ENCODE data around the gene HOXA2.
A peak's percentile ranks its signal among the peaks of the same experiment; 100 is the strongest.

The HOXA2 gene

DNA sequence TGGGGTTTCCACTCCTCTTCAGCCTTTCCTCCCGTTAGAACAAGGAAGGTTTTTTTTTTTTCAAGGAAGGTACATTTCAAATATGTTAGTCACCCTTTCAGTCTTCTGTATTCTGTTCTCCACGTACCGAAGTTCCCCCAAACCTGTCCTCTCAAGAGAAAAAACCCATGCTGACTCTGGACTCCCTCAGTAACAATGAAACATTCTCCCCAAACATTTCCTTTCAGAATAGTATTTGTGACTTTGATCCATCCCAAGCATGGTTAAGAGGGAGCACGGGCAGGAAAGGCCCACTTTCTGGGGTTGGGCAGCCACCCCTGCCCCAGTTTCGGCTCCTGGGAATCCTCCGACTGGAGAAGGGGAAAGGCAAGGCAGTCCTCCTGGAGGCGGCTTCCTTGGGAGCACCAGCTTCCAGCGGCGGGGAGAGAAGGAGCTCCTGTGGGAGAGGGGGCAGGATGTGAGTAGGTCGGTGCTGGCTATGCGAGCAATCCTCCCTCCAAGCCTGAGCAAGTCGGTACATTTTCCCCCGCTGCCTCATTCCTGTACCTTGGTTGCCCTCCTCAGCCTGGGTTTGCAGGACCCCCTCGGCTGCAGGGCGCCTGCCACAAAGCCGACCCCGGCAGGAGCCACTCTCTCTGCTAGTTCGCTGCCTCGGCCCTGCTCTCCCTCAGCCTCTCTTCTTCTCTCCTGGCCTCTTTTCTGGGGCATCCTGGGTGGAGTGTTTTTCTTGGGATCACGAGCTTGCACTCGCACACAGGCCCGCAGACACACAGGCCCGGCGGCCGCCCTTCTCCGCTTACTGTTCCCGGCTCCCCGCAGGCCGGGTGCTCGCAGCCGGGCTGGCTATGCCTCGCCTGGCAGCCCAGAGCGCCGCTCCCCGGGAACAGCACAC, 4.6 kb downstream of the HOXA2 start:
- DNase-seq = no peak

- DNase-seq = peak; percentile 6 to 12
Observed at GRCh38 chr7:27096768-27097514, 5.5 kb downstream of the HOXA2 start.

GRCh38 chr7:27095897-27096767, 6.4 kb downstream of the HOXA2 start, which contains the start of gene HOXA1:
Gene HOXA1 (minus strand): TSS chr7:27096000. CDS start chr7:27095912, 88 bp downstream.
- DNase-seq = peak; percentile 64 to 74

- peak in 1 of 2 experiments; percentile 17 for DNase-seq
Observed at GRCh38 chr7:27095050-27095896, 7.2 kb downstream of the HOXA2 start.

- no peak for DNase-seq
Observed at GRCh38 chr7:27094304-27095049, 8.0 kb downstream of the HOXA2 start.

GRCh38 chr7:27093184-27093895, 9.1 kb downstream of the HOXA2 start:
- DNase-seq = no peak

GRCh38 chr7:27092819-27093110, 9.7 kb downstream of the HOXA2 start:
- DNase-seq = no peak

GRCh38 chr7:27091941-27092818, 10.3 kb downstream of the HOXA2 start:
- DNase-seq = no peak

DNA sequence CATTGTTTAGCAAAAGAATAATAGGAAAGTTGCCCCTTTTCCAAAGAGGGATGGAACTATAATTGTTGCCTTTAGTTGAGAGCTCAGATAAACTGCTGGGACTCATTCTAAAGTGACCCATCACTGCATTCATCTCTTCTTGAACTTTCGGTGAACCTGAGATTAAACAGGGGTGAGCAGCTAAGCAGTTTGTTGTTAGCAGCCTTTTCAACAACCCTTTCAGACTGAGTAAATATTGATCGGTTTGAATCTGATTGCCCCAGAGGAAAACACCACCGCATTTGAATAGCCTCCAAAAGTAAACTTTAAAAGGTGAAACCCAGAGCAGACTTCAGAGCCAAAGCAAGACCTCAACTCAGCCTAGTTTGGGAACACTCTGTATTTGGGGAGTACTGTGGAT, 11.4 kb downstream of the HOXA2 start:
- DNase-seq = no peak

DNA sequence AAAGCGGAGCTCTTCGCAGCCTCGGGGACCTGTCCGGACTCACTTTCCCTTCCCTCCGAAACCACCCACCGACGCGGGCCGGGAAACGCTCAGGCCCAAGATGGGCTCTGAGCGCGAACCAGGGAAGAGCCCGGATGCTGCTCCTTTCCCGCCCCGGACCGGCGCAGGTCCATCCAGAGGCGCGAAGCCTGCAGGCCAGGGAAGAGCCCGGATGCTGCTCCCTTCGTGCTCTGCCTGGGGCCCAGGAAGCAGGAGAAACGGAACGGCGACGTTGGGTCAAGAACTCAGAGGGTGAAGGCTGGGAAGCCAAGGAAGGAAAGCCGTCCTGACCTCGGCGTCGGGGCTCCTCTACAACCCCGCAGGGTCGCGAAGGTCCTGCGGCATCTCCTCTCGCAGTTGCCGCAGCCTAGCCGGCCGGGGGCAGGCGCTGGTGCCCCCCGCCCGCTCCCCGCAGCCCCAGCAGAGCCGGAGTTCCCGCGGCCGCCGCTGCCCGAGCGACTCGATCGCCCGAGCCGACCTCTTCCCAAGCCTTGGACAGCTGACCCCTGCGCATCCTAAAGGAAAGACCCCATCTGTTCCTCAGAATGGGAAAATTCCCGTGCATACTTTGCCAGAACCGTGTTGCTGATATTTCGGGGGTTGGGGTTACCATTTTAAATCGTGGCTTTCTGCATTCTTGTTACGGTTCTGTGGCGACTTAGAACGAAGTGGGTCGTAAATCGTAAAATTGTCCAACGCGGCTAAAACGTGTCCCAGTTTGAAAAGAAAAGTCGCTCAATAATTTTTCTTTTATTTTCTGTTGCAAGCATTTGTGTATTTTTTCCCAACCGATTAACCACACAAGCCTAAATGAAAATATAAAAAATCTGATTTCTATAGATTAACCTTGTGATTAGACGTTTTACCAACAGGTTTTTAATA, 14.2 kb downstream of the HOXA2 start:
- no peak for DNase-seq

- no peak for DNase-seq
Observed at GRCh38 chr7:27083646-27084045, 18.8 kb downstream of the HOXA2 start.

- DNase-seq = no peak
Observed at GRCh38 chr7:27082171-27082570, 20.3 kb downstream of the HOXA2 start.

- no peak for DNase-seq
Observed at GRCh38 chr7:27080844-27081436, 21.5 kb downstream of the HOXA2 start.

DNA sequence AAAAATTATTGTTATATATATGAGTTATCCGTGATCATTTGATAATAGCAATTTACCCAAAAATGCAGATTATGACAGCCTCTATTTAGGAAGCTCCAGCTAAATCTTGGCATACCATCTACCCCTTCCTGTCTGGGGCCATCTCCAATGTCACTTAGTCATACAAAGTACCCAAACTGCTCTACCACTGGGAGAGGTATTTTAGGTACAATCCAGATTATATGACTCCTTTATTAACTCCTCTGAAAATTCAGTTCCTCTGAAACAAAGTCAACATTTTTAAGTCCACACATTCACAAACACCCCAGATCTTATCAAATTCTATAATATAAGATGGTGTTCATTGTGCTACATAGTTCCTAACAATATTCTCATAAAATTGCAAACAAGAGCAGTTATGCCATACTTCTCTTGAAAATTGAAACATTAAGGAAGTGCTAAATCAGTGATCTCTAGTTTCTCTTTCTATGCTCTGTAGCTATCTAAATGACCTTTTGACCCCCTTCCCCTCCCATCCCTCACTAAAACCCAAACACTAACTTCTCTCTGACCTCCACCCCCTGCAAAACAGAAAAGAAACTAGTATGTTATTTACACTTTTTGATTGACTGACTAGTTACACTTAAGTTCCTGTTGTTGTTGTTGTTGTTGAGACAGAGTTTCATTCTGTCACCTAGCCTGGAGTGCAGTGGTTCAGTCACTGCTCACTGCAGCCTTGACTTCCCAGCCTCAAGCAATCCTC, 23.1 kb downstream of the HOXA2 start:
- no peak for DNase-seq

DNA sequence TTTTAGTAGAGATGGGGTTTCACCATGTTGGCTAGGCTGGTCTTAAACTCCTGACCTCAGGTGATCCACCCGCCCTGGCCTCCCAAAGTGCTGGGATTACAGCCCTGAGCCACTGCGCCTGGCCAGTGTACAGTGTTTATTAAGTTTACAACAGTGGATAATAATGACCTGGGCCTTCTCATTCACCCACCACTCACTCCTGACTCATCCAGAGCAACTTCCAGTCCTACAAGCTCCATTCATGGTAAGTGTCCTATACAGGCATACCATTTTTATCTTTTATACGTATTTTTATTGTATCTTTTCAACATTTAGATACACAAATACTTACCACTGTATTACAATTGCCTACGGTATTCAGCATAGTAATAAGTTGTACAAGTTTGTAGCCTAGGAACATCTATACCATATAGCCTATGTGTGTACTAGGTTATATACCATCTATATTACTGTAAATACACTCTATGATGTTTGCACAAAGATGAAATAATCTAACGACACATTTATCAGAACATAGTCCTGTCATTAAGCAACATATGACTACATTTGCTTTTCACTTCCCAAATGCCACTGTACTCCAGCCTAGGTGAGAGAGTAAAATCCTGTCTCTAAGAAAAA, 23.8 kb downstream of the HOXA2 start:
- no peak for DNase-seq

GRCh38 chr7:27073076-27073475, 29.4 kb downstream of the HOXA2 start:
- DNase-seq = no peak

Data from activated CD4-positive, alpha-beta T cell treated with anti-CD3 and anti-CD28 coated beads, Interleukin-2, amount 50 U/mL, for 48 hours (primary cell).